Fibroblast of skin of scalp (primary cell): Measurements from ENCODE around the gene PROM1.

Experiments
- DNase-seq: peaks from one replicate; pipeline ENCODE4 v3.0.0-alpha.2; 2013

PROM1 gene

GRCh38 chr4:16056681-16057385 lies 27.0 kb downstream of the PROM1 start:
- no peak for DNase-seq

DNA sequence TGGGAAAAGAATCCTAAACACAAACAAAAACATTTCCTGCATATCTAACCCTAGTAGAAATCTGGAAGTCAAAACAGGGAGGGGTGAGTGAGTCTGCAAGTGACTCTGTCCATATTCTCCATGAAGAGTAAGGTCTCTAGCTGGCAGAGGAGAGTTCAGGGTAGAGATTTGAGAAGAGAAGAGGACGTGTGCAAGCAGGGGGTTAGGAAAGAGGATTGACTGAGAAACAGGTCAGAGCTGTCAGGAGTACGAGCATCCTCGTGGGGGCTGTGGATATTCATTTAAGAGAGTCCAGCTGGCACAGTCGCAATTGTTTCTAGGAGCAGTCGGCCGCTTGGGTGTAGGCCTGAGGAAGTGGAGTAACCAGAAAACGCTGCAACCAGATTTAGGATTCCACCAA lies 27.9 kb downstream of the PROM1 start:
- no peak for DNase-seq

DNA sequence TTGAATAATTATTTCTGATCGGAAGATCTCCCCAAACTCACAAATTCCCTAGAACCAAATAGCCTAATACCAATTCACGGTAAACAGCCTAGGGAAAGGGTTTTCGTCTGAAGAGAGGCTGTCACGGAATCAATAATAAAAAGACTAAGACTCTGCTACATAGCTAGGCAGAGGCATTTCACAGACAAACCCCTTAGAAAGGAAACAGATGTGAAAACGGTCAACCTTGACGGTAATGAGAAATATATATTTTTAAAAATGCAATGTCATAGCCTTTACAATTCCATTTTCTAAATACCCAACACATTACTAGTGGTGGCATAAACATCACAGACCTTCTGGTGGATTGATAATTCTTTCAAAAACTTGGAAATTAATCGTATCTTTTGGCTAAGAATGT lies 28.4 kb downstream of the PROM1 start:
- no peak for DNase-seq

- DNase-seq: no peak
Measured at GRCh38 chr4:16052939-16053338, 30.9 kb downstream of the PROM1 start.

DNA sequence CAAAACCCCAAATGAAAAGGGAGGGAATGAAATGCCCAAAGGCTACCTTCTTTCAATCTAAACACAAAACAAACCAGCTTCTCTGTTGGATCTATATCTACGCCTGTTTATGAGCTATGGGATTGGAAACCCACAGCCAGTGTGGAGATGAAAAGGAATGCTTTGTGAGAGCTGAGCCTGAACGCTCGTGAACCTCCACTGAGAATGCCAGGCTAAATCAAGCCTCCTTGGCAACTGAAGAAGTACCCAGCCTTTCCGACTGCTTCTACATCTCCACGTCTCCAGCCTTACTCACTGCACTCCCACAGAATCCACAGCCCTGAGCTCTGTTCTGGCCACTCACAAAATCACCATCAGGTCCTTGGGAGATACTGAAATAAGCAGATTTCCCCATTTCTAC lies 31.8 kb downstream of the PROM1 start:
- DNase-seq: no peak

GRCh38 chr4:16051132-16051531 lies 32.7 kb downstream of the PROM1 start:
- no peak for DNase-seq

DNA sequence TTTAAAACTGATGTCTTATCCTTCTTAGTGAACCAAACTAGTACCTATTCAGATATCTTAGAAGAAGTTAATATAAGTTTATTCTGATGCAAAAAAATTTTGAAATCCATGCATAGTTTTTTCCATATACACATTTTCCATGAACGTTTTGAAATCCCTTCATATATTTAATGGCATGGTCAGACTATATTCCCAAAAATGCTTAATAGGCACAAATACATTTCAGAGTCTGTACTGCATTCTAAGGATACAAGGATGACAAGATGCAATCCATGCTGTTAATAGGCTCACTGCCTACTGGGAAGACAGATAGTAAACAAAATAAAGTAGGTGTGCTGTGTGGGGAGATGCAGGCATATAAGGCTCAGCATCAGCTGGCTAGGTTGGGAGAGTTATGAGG lies 33.2 kb downstream of the PROM1 start:
- no peak for DNase-seq

- DNase-seq: peak; percentile 66
Measured at GRCh38 chr4:16048619-16049419, 35.0 kb downstream of the PROM1 start.

GRCh38 chr4:16045687-16046086 lies 38.1 kb downstream of the PROM1 start:
- no peak for DNase-seq

DNA sequence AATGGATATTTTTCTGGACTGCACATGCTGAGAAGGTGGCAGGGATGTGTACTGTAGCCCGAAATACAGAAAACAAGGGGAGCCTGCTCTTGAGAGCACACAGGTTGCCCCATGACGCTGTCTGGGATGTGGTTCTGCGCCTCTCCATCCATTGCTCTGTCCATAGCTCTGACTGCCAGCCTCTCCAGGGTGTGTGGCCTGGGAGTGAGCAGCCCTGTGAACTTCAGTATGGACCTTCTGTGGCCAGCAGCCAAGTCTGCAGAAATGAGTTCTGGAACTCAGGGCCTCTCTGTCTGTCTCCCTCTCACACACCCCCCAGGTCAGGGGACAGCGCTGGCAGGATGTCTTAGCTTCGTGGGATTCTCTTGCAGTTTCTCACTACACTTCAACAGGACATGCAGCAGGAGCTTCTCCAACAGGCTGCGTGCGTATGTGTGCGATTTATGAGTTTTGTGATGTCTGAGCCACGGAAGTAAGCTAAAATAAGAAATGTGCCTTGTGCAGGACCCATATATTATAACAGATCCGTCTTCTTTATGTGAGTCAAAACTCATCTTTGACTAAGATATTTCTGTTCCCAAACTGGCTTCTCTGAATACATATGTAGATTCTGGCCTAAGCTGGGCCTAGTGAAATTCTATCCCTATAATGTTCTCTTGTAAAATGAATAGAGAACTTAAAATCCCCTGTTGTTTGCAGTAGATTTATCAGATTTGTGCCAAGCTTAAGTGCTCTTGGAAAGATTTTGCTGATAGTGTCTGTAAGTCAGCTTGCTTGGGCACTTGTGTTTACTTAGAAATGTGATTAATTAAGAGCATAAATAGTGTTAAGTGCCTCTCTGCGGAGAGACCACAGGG lies 40.0 kb downstream of the PROM1 start:
- DNase-seq: no peak

GRCh38 chr4:16039139-16039538 lies 44.7 kb downstream of the PROM1 start:
- DNase-seq: no peak

GRCh38 chr4:16037901-16038300 lies 45.9 kb downstream of the PROM1 start:
- no peak for DNase-seq

DNA sequence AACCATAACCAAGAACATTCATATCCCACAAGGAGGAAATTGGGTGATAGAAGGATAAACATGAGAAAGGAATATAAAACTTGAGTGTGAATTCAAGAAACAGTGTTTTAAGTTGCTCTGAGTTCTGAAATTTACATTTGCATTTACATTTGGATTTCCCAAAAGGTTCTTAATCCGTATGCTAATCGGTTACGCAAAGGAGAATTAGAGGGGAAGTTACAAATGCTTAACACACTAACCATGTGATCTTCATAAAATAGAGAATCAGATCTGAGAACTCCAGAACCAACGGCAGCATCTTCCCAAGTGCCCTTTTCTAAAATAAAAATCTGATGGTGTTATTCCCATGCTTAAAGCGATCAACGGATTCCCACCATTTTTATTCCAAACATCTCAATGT lies 48.0 kb downstream of the PROM1 start:
- no peak for DNase-seq

DNA sequence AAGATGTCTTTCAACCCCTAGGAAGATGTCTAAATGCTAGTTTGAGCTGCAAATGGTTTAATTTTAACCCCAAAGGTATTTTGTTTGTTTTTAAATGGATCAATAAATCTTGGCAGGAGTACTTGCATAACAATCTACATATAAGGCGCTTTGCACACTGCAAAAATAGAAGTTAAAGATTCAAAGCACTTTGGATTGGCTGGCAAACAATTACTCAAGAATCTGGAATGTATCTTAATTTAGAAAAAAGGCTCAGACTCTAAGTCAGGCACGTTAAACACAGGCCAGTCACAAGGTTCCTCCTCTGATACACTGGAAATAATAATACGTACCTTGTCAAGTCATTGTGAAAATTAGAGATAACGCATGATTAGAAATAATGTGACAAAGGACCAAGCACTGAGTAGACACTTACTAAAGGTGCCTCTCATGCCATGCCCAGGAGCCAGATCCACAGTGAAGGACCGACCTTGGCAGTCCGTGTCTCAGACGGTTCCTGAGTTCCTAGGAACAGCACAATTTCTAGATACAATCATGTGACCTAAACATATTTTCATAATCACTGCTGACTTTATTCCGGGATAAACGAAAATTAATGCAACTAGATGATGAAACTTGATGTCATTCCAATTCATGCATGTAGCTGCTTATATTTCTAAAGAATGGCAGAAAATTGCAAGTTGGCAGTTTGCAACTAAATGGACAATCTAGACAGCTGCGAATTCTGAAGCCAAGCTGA lies 49.6 kb downstream of the PROM1 start:
- peak; percentile 71 for DNase-seq

DNA sequence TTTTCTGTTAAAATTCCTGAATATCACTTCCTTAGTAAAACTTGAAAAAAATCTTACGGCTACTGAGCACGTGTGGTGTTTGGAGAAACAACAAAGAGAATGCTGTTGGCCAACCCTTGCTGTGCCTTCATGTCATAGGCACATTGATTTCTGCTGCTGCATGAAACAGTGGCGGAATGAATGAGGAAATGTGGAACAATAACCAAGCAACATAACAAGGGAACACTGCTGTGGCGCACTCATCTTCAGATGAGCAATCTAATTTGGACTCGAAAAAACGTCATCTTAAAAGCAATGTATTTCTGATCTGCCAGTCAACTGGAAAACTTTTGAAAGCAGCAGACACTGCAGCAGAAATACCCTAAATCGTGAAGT lies 51.4 kb downstream of the PROM1 start:
- DNase-seq: no peak

GRCh38 chr4:16031546-16032395 lies 52.1 kb downstream of the PROM1 start:
- no peak for DNase-seq

DNA sequence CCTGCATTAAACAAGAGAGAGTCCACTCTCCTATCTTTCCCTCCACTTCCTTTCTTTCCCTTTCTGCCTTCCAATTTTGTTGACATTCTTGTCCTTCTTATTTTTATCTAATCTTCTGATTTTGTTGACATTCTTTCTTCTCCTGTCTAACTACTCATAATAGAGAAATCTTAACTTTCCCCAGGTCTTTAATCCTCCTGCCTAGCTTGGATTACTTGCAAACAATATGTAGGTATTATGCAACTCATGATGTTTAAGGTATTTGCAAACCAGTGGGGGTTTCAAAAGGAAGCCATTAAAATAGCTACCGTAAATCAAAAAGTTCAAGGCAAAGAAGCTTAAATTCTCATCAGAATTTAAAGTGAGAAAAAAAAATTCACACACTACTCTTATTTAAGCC lies 53.9 kb downstream of the PROM1 start:
- no peak for DNase-seq

DNA sequence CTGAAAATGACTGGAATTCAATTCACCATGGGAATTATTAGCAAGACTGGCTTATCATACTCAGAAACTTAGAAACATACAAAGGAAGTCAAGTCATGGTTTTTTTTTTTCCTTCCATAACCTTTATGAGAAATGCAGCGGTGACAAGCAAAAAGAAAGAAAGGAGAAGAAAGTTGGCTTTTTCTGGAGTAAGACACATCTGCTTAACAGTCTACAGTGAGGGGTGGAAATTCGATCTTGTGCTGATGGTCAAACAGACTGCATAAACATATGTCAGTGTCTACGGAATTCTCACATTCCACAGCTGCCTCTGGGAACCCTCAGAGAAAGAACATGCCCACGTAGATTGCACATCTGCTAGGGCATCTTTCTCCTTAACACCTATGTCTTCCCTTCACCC lies 54.6 kb downstream of the PROM1 start:
- peak; percentile 63 for DNase-seq

DNA sequence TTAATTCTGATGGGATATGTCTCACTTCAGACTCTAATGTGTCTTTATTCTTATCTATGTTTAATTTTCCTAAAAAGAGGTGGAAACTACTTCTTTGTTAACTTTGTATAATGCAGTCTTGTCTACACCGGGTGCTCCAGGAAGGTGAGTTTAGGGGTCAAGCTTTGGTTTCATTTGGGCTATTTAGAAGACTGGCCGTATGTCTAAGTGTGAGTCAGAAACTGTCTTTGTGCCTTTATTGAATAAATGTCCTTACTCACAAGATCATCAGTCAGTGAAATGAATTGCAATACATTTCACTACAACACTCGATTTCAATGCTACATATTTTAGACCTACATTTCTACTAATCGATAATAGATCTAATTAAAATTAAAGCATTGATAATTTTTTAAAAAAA lies 56.2 kb downstream of the PROM1 start:
- DNase-seq: no peak

GRCh38 chr4:16027114-16027513 lies 56.7 kb downstream of the PROM1 start:
- no peak for DNase-seq

DNA sequence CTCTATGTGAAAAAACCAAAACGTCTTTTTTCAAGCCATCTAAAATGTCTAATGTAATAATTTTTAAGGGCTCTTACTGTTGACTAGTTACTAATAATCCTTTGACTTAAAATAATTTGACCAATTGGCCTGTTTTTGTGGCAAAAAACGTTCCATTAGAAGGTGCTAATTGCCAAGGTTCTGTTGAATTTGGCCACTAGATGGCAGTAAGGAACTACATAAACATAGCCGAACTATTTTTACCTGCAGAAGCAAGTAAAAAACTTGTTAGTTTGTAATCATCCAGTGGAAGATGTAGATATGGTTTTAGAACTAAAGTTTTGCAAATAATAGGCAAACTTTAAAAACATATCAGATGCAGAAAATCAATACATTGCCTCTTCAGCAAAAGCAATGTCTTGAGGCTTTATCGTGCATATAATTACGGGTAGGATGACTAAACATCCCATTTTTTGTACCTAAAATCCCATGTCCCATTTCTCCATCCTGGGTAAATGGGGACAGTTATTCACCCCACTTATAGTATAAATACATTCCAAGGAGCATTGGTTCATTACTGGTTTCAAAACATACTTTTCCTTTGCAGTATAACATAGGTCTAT lies 57.6 kb downstream of the PROM1 start:
- peak; percentile 54 for DNase-seq
